Left forelimb (tissue), 1 donor: Measurements from ENCODE around the gene CANX.

Experiments used
- DNase-seq: peaks from one replicate; pipeline ENCODE4 v3.0.0-alpha.2; 2018; ENCODE audit warnings: low spot score

Gene CANX

GRCh38 chr5:179758955-179759354 is 60.2 kb downstream of the CANX start:
- DNase-seq = no peak

- no peak for DNase-seq
These were observed 61.1 kb downstream of the CANX start for GRCh38 chr5:179759581-179760551.

DNA sequence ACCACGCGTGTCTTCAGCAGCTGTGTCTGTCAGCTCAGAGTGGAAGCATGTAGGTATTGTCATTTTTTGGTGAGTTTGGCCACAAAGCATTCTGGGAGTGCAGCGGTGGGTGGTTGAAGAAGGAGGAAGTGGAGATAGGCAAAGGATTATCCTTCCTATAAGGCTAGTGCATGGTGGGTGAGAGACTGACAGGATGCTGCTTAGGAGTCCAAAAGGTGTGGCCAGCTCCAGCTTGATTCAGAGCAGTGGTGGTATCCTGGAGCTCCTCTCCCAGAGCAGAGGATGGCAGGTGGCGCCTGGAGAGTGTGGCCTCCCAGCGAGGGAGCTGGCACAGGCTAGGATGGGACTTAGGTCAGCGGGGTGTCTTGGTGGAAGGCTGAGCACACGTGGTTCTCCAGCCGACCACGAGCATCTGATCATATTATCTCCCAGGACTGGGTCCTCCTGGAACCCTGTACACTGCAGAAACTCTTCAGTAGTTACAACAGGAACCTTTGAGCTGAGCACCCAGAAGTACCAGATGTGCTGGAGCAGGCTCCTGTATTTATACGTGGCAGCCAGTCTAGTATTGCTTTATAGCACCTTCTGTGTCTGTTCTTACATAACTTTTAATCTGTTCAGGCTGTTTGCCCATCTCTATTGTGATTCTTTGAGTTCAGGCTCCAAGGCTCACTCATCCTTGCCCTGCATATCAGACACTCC is 63.5 kb downstream of the CANX start:
- no peak for DNase-seq

DNA sequence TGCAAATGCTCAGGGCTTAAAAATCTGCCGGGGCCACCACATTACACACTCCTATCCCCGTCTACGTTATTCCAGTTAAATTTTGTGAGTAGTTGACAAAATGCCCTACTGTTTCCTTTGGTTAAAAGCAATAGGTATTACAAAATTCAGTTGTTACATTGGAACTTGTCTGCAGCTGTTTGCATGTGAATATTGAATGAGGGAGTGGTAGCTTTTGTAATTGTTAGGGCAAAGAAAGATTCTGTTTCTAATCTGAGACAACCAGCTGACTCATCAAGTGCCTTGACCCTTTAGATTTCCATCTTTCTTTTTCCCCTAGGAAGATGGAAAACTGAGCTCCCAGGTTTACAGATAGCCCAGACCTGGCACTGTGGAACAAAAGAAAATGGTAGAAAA is 64.0 kb downstream of the CANX start:
- DNase-seq = no peak

DNA sequence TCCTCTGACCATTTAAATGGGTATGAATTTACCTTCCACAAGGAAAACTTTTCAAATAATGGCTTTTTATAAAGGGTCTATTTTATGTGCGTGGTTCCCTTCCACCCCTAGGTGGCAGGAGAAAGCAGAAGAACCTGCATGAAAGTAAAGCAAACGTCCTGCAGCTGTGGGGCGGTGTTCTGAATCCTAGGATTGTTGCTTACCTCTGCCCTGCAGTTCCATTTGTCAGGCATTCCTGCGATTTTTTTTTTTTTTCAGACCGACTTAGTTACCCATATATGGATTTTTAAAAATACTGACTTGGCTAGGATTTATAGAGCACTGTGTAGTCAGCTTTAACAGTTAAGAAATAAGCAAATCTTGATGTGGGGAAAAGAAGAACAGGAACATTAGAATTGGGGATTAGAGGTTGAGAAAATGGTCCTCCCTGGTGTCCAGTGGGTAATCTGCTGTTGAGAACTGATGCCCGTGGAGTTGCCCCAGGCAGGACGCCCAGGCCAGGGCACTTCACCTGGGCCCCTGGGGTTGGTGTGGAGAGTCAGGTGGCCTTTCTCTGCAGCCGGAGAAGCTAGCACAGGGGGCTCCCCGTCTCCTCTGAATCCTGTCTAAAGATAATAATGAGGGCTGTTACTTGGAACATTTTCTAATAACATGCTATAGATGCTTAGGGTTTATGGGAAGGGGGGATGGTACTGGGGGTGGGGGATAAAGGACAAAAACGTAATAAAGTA is 64.6 kb downstream of the CANX start:
- DNase-seq = no peak

- DNase-seq = no peak
These were observed 65.3 kb downstream of the CANX start for GRCh38 chr5:179764056-179764455.

- no peak for DNase-seq
These were observed 66.6 kb downstream of the CANX start for GRCh38 chr5:179765400-179765799.

GRCh38 chr5:179766021-179766725 is 67.4 kb downstream of the CANX start:
- DNase-seq = no peak

DNA sequence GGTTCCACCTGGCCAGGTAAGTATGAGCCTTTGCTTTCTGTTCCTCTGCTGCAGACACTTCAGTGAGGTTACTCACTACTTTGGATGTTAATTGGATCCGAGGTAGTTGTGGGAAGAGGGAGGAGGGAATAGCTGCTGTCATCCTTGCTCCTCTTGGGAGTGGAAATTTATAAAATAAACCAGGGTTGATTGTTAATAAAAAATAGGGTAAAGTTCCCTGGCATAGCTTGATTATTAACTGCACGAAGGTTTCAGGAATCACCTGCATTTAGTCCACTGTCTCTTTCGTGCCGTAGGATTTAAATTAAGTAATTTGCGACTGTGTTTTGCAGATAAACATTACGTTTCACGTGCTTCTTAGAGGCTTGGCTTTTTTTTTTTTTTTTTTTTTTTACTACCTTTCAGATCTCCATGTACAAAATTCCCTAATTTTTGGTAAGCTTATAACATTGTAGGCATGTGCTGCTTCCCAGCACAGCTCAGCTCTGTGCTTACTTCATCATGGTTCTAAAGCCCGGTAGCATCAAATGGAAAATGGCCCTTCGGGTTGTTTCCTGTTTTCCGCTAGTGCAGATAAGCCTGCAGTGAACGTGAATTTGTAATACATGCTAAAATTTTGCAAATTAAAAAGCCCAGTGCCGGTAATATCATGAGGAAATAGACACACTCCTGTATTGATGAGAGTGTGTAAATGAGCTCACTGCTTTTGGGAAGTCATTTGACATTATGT is 68.1 kb downstream of the CANX start:
- DNase-seq = no peak

GRCh38 chr5:179767496-179768100 is 68.8 kb downstream of the CANX start:
- DNase-seq = no peak

GRCh38 chr5:179768326-179769085 is 69.7 kb downstream of the CANX start:
- no peak for DNase-seq

- DNase-seq = no peak
These were observed 70.5 kb downstream of the CANX start for GRCh38 chr5:179769271-179769670.

DNA sequence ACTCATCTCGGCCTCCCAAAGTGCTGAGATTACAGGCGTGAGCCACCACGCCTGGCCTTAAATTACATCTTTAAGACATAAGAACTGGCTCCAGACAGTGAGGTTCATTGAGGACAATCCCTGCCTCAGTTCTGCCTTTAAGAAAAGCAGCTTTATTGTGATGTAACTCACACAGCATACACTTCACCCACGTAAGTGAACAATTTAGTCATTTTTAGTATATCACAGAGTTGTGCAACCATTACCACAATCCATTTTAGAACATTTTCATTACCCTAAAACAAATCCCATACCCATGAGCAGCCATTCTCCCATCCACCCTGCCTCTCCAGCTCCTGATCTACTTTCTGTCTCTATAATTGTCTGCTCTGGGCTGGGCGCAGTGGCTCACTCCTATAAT is 71.0 kb downstream of the CANX start:
- no peak for DNase-seq

- no peak for DNase-seq
These were observed 72.6 kb downstream of the CANX start for GRCh38 chr5:179771311-179771895.

GRCh38 chr5:179772351-179772750 is 73.6 kb downstream of the CANX start:
- DNase-seq = no peak

- no peak for DNase-seq
These were observed 74.9 kb downstream of the CANX start for GRCh38 chr5:179773686-179774040.

- DNase-seq = no peak
These were observed 75.7 kb downstream of the CANX start for GRCh38 chr5:179774442-179774841.

DNA sequence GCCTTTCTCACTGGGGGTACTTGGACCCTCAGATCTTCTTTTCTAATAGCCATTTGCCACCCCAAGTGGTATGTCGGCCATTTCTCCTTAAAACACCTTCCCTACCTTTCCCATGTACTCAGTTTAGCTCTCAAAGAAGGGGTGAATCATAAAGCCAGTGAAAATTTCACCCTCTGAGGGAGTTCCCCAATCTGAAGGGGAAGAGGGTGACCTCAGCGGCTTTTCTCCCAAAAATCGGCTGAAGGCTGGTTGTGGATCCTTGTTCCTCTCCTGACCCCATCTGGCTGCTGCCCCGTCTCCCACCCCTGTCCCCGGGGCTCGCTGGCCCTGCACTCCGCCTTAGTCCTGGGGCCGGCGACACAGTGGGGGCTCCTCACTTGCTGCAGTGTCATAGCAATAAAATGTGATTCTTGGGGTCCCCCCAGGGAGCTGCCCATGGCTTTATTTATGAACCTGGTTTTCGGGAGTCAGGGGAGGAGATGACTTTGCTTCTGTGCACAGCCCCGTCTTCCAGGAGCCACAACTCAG is 77.7 kb downstream of the CANX start:
- no peak for DNase-seq

- DNase-seq = no peak
These were observed 78.7 kb downstream of the CANX start for GRCh38 chr5:179777456-179777855.
